ENCODE measurements around the gene ESYT1. TPM values are rescaled to one million over a fixed set of nuclear protein-coding genes. Genes with fewer than 3 reads are reported as not detected.

The ESYT1 gene
- total and polyA plus RNA-seq, 9 of the 15 experiments (the other 6 are each of a cell fraction or from before 2014, with no cell fraction given): 132 to 420 (median 164) TPM

GRCh38 chr12:56104109-56104814 is 23.8 kb upstream of the ESYT1 start, which contains the start of gene PA2G4 (continued):
- TF ChIP-seq MGA (IDR thresholded peaks at IDR 0.05) (peak; percentile 98), MECOM (CRISPR knock-in tag; IDR thresholded peaks at IDR 0.05) (no peak), MBD2 (IDR thresholded peaks at IDR 0.05; ENCODE audit: borderline replicate concordance, low read depth) (peak; percentile 86), ZNF785 (CRISPR knock-in tag; IDR thresholded peaks at IDR 0.05) (no peak), HDAC1 (IDR thresholded peaks at IDR 0.05) (peak in 1 of 2 experiments; percentile 52; a peak in 2 of 4 replicates), ZNF431 (CRISPR knock-in tag; IDR thresholded peaks at IDR 0.05) (no peak), ZNF347 (CRISPR knock-in tag; IDR thresholded peaks at IDR 0.05; ENCODE audit: low read depth) (no peak), CREB3 (tag; conservative IDR thresholded peaks at IDR 0.05; ENCODE audit: low read depth) (no peak), MTA3 (IDR thresholded peaks at IDR 0.05; ENCODE audit: borderline replicate concordance) (peak; percentile 19)
- TF ChIP-seq, protein P1, sequence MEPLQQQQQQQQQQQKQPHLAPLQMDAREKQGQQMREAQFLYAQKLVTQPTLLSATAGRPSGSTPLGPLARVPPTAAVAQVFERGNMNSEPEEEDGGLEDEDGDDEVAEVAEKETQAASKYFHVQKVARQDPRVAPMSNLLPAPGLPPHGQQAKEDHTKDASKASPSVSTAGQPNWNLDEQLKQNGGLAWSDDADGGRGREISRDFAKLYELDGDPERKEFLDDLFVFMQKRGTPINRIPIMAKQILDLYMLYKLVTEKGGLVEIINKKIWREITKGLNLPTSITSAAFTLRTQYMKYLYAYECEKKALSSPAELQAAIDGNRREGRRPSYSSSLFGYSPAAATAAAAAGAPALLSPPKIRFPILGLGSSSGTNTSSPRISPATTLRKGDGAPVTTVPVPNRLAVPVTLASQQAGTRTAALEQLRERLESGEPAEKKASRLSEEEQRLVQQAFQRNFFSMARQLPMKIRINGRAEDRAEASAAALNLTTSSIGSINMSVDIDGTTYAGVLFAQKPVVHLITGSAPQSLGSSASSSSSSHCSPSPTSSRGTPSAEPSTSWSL (CRISPR knock-in tag; IDR thresholded peaks at IDR 0.05; ENCODE audit: borderline replicate concordance): no peak
- TF ChIP-seq, protein P2, sequence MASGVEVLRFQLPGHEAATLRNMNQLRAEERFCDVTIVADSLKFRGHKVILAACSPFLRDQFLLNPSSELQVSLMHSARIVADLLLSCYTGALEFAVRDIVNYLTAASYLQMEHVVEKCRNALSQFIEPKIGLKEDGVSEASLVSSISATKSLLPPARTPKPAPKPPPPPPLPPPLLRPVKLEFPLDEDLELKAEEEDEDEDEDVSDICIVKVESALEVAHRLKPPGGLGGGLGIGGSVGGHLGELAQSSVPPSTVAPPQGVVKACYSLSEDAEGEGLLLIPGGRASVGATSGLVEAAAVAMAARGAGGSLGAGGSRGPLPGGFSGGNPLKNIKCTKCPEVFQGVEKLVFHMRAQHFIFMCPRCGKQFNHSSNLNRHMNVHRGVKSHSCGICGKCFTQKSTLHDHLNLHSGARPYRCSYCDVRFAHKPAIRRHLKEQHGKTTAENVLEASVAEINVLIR (CRISPR knock-in tag; IDR thresholded peaks at IDR 0.05): peak; percentile 17; the same call in 1 of the 2 replicates

Data from K562 (cell line).